ENCODE data around the gene RBMS3.

RBMS3 gene

DNA sequence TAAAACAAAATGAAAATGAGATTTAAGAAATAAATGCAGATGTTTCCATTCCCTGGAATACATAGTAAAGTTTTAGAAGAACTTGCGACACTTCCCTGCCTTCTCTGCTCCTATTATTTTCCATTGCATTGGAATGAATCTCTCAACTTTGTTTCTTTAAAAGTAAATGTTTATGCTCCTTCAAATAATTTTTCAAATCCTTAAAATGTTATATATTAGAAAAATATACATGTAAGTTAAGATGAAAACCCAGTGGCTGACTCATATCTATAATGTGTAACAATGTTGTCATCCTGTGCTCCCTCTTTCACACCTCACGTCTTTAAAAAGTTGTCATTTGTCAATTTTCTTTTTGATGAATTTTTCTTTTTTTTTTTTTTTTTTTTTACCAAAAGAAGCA lies 3.6 kb downstream of the RBMS3 start:
- Histone ChIP-seq H3K4me1 (ENCODE audit: control insufficient read depth in 2 of 2, insufficient read depth in 2 of 2, low read length in 2 of 2) (no peaks in the 10 kb centered on the region), H3K4me3 (ENCODE audit: low read length in 2 of 2) (peak overlapping the region in 1 of 2 donors; percentile 75), H3K36me3 (ENCODE audit: control insufficient read depth in 2 of 2, insufficient read depth in 2 of 2, low read length in 2 of 2) (no peaks in the 10 kb centered on the region), H3K9ac (ENCODE audit: low read depth in 1 of 2, low read length in 2 of 2) (no peak overlapping the region), H3K9me3 (ENCODE audit: control insufficient read depth in 2 of 2, low read length in 2 of 2) (no peaks in the 10 kb centered on the region), H3K27me3 (ENCODE audit: control insufficient read depth in 2 of 2, insufficient read depth in 2 of 2, low read length in 2 of 2) (no peaks in the 10 kb centered on the region), H3K27ac (ENCODE audit: low read depth in 2 of 2, low read length in 2 of 2) (no peak overlapping the region)

DNA sequence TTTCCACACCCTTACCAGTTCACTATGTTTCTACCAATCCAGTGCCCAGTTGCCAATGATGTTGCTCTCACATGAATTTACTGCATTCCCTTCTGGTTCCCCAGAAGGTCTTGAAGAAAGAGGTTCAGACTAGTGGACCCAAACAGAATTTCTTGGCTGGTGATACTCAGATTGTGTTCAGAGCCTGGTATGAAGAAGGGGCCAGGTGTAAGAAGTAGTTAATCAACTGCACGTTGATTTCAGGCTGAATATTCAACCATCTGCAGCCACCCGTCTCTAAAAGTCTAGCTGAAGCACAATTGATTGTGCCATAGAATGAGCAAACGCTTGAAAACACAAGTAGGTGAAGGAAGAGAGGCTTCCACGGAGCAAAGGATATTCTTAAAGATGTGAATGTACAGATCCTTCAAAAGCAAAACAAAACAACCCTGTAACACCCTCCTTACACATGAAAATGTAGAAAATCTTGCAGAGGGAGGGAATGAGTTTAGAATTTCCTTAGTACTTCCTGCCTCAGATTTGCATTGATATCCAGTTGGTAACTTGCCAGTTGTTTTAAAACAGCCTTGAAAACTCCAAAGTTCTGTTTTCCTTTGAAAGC lies 4.7 kb downstream of the RBMS3 start:
- H3K27ac ChIP-seq (ENCODE audit: low read depth in 2 of 2, low read length in 2 of 2) = peak overlapping the region in 1 of 2 donors; percentile 50
- H3K36me3 ChIP-seq (ENCODE audit: control insufficient read depth in 2 of 2, insufficient read depth in 2 of 2, low read length in 2 of 2) = no peaks in the 10 kb centered on the region
- no peaks in the 10 kb centered on the region for H3K4me1 ChIP-seq (ENCODE audit: control insufficient read depth in 2 of 2, insufficient read depth in 2 of 2, low read length in 2 of 2)
- no peaks in the 10 kb centered on the region for H3K27me3 ChIP-seq (ENCODE audit: control insufficient read depth in 2 of 2, insufficient read depth in 2 of 2, low read length in 2 of 2)
- H3K9ac ChIP-seq (ENCODE audit: low read depth in 1 of 2, low read length in 2 of 2) = no peak overlapping the region
- peak overlapping the region; percentile 29 to 46 for H3K4me3 ChIP-seq (ENCODE audit: low read length in 2 of 2)
- H3K9me3 ChIP-seq (ENCODE audit: control insufficient read depth in 2 of 2, low read length in 2 of 2) = no peaks in the 10 kb centered on the region

DNA sequence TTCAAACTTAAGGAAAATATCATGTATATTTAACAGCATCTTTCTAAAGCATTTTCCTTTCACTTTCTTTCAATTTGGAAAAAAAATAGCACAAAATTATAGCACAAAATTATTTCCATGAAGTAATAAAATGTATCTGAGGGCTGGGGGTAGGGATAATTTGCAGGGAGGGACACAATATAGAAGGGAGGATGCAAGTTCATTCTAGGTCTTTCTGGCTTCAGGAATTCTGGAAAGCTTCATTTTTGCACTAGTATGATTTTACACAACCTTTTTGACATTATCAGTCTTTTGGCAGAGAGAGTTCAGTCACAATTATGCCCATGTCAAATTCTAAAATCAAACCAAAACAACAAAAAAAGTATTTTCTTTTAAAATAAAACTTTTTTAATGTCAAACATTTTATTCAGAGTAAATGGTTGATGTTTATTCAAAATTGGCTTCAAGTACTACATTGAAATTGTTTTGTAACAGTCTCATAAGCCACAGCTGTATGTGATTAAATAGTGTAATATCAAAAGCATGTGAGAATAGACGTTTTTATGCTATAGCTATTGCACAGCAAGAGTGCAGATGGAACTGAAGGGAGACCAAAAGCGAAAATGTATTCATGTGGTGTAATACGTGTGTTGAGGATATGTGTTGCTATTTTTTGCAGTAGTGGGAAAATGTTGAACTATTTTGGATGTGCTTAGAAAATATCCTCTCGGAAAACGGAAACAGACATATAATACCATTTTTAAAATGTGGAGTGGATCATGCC lies 5.8 kb downstream of the RBMS3 start:
- Histone ChIP-seq H3K9ac (ENCODE audit: low read depth in 1 of 2, low read length in 2 of 2) (no peak overlapping the region), H3K27ac (ENCODE audit: low read depth in 2 of 2, low read length in 2 of 2) (no peak overlapping the region), H3K36me3 (ENCODE audit: control insufficient read depth in 2 of 2, insufficient read depth in 2 of 2, low read length in 2 of 2) (no peaks in the 10 kb centered on the region), H3K27me3 (ENCODE audit: control insufficient read depth in 2 of 2, insufficient read depth in 2 of 2, low read length in 2 of 2) (no peaks in the 10 kb centered on the region), H3K4me3 (ENCODE audit: low read length in 2 of 2) (peak overlapping the region in 1 of 2 donors; percentile 46), H3K9me3 (ENCODE audit: control insufficient read depth in 2 of 2, low read length in 2 of 2) (no peaks in the 10 kb centered on the region), H3K4me1 (ENCODE audit: control insufficient read depth in 2 of 2, insufficient read depth in 2 of 2, low read length in 2 of 2) (no peaks in the 10 kb centered on the region)

DNA sequence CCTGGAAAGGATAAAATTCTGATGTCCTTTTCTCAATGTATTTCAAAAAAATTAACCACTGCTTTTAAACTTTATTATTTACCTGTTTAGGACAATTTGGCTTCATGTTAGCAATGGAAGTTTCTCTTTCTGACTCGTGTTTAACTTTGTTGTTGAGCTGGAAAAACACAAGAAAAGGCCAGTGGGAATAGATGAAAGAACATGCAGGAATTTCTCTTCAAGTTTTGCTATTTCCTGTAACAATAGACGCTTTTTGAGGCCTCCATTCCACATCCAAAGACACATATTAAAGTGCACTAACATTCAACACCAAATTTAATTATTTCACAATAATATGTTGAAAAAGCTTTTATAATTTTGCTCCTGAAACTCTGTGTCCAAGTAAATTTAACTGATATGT lies 9.7 kb downstream of the RBMS3 start:
- Histone ChIP-seq H3K27ac (ENCODE audit: low read depth in 2 of 2, low read length in 2 of 2) (no peak overlapping the region), H3K9me3 (ENCODE audit: control insufficient read depth in 2 of 2, low read length in 2 of 2) (no peaks in the 10 kb centered on the region), H3K36me3 (ENCODE audit: control insufficient read depth in 2 of 2, insufficient read depth in 2 of 2, low read length in 2 of 2) (no peaks in the 10 kb centered on the region), H3K4me1 (ENCODE audit: control insufficient read depth in 2 of 2, insufficient read depth in 2 of 2, low read length in 2 of 2) (no peaks in the 10 kb centered on the region), H3K27me3 (ENCODE audit: control insufficient read depth in 2 of 2, insufficient read depth in 2 of 2, low read length in 2 of 2) (no peaks in the 10 kb centered on the region), H3K9ac (ENCODE audit: low read depth in 1 of 2, low read length in 2 of 2) (no peak overlapping the region), H3K4me3 (ENCODE audit: low read length in 2 of 2) (no peak overlapping the region)

DNA sequence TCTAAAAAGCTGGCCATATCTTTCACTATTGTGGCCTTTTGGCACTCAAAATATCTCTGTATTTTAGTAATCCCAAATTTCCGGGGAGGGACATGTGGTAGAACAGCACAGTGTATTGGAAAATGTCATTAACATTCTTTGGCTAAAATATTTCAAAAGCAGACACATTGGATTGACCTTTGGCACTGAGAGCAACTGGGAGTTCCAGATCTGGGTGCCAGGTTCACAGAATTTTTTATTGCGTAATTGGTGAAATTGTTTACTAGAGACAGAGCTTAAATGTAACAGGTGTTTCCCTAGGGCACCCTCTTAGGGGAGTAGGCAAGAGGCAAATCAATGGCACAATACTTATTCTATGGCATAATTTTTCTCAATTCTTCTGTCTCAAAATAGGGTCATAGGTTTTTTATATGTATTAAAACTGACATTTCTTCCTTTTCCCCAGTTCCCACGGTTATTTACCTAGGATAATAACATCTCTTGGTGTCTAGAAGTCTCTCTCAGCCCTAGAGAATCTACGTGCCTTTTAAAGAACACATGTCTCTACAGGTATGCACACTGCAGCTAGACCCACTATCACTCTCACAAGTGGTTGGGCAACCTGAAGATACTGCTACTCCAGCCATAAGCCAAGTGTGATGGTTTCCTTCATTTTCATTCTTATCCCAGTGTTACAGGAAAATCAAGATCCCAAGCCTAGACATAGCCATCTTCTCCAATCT lies 10.6 kb downstream of the RBMS3 start:
- H3K9ac ChIP-seq (ENCODE audit: low read depth in 1 of 2, low read length in 2 of 2) = no peak overlapping the region
- no peaks in the 10 kb centered on the region for H3K27me3 ChIP-seq (ENCODE audit: control insufficient read depth in 2 of 2, insufficient read depth in 2 of 2, low read length in 2 of 2)
- H3K4me1 ChIP-seq (ENCODE audit: control insufficient read depth in 2 of 2, insufficient read depth in 2 of 2, low read length in 2 of 2) = no peaks in the 10 kb centered on the region

DNA sequence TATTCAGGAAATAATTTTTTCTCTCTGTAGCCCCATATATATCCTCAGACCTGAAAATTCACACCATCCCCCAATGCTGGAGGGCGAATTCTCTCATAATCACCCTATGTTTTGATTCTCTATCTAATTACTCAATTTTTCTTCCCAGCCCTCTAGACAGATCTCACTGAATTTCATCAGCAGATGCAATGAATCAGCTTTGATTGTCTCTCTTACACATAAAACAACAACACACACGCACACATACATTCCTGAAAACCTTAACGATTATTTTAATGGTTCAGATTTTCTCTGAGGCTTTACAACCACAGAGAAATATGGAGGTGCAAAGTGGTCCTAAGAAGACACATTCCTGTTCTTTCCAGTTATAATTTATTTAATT lies 11.1 kb downstream of the RBMS3 start:
- Histone ChIP-seq H3K9ac (ENCODE audit: low read depth in 1 of 2, low read length in 2 of 2) (no peak overlapping the region), H3K9me3 (ENCODE audit: control insufficient read depth in 2 of 2, low read length in 2 of 2) (no peaks in the 10 kb centered on the region), H3K4me3 (ENCODE audit: low read length in 2 of 2) (no peak overlapping the region), H3K27me3 (ENCODE audit: control insufficient read depth in 2 of 2, insufficient read depth in 2 of 2, low read length in 2 of 2) (no peaks in the 10 kb centered on the region), H3K4me1 (ENCODE audit: control insufficient read depth in 2 of 2, insufficient read depth in 2 of 2, low read length in 2 of 2) (no peaks in the 10 kb centered on the region), H3K36me3 (ENCODE audit: control insufficient read depth in 2 of 2, insufficient read depth in 2 of 2, low read length in 2 of 2) (no peaks in the 10 kb centered on the region), H3K27ac (ENCODE audit: low read depth in 2 of 2, low read length in 2 of 2) (no peak overlapping the region)

More for the DNA sequence above, 10.6 kb downstream of the RBMS3 start:
- no peak overlapping the region for H3K27ac ChIP-seq (ENCODE audit: low read depth in 2 of 2, low read length in 2 of 2)
- H3K4me3 ChIP-seq (ENCODE audit: low read length in 2 of 2) = no peak overlapping the region
- H3K9me3 ChIP-seq (ENCODE audit: control insufficient read depth in 2 of 2, low read length in 2 of 2) = no peaks in the 10 kb centered on the region
- no peaks in the 10 kb centered on the region for H3K36me3 ChIP-seq (ENCODE audit: control insufficient read depth in 2 of 2, insufficient read depth in 2 of 2, low read length in 2 of 2)

DNA sequence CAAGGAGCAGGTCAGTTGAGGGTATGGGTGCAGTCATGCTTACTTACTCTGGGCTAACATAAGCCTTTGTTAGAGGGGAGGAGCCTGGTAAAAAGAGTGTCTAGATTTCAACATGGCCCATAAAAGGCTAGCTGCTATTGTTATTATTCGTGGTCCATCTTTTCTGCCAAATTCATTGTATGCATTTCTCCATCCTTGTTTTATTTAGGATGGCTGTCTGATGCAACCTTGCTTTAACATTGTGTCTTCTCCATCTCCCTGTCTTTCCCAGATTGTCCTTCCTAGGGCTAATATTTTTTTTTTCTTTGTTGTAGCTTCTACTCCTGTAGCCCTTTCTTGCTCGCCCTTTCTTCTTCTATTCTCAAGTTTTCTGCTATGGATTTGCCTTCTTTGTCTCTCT lies 12.6 kb downstream of the RBMS3 start:
- no peaks in the 10 kb centered on the region for H3K36me3 ChIP-seq (ENCODE audit: control insufficient read depth in 2 of 2, insufficient read depth in 2 of 2, low read length in 2 of 2)
- H3K4me3 ChIP-seq (ENCODE audit: low read length in 2 of 2) = no peak overlapping the region
- H3K27ac ChIP-seq (ENCODE audit: low read depth in 2 of 2, low read length in 2 of 2) = no peak overlapping the region
- no peaks in the 10 kb centered on the region for H3K27me3 ChIP-seq (ENCODE audit: control insufficient read depth in 2 of 2, insufficient read depth in 2 of 2, low read length in 2 of 2)
- no peak overlapping the region for H3K9ac ChIP-seq (ENCODE audit: low read depth in 1 of 2, low read length in 2 of 2)
- no peaks in the 10 kb centered on the region for H3K4me1 ChIP-seq (ENCODE audit: control insufficient read depth in 2 of 2, insufficient read depth in 2 of 2, low read length in 2 of 2)
- no peaks in the 10 kb centered on the region for H3K9me3 ChIP-seq (ENCODE audit: control insufficient read depth in 2 of 2, low read length in 2 of 2)

DNA sequence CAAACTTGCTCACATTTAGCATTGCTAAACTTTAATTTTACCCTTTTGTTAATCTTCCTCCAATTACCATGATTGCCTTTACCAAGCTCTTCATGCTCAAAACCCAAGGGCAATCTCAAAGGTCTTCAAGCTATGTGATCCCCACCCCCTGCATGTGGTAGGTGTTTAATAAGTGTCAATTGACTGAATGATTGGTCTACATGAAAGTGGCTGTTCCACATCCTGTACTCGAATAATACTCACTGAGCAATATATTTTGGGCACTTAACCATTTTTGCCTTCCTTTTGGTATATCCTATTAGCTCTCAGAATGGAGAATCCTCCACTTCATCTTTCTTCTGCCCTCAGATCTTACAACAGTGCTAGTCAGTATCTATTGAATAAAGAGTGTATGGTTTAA lies 17.1 kb downstream of the RBMS3 start:
- Histone ChIP-seq H3K9me3 (ENCODE audit: control insufficient read depth in 2 of 2, low read length in 2 of 2) (no peaks in the 10 kb centered on the region), H3K27me3 (ENCODE audit: control insufficient read depth in 2 of 2, insufficient read depth in 2 of 2, low read length in 2 of 2) (no peaks in the 10 kb centered on the region), H3K27ac (ENCODE audit: low read depth in 2 of 2, low read length in 2 of 2) (no peak overlapping the region), H3K9ac (ENCODE audit: low read depth in 1 of 2, low read length in 2 of 2) (no peak overlapping the region), H3K4me3 (ENCODE audit: low read length in 2 of 2) (no peak overlapping the region), H3K4me1 (ENCODE audit: control insufficient read depth in 2 of 2, insufficient read depth in 2 of 2, low read length in 2 of 2) (no peaks in the 10 kb centered on the region), H3K36me3 (ENCODE audit: control insufficient read depth in 2 of 2, insufficient read depth in 2 of 2, low read length in 2 of 2) (no peaks in the 10 kb centered on the region)

DNA sequence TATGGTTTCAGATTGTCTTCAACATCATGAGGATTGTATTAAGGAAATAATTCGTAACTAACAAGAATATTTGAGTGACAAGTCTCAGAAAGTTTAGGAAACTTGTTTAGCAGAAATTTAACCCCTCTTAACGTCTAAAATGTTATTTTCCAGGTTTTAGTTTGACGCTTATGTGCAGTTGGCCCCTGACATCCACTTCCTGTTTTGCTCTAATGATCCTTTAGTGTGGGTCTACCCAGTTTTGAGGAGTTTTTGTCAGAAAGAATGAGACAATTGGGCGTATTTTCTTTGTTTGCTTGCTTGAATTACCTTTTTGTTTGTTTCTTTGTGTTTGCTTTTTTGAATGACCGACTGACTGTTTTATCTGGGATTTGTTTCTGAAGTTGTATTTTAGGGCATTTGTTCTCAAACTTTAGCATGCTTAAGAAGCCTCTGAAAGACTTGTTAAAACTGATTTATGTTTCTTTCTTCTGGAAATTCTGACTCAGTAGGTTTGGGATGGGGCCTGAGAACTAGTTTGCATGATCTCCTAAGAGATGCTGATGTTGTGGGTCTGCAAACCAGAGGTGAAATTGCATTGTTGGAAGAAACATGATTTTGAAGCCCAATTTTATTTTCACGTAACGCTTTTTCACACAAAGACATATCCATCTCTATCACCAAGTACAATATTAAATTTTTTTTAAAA lies 20.6 kb downstream of the RBMS3 start:
- Histone ChIP-seq H3K27ac (ENCODE audit: low read depth in 2 of 2, low read length in 2 of 2) (no peak overlapping the region), H3K9me3 (ENCODE audit: control insufficient read depth in 2 of 2, low read length in 2 of 2) (no peaks in the 10 kb centered on the region), H3K9ac (ENCODE audit: low read depth in 1 of 2, low read length in 2 of 2) (no peak overlapping the region), H3K4me3 (ENCODE audit: low read length in 2 of 2) (no peak overlapping the region), H3K36me3 (ENCODE audit: control insufficient read depth in 2 of 2, insufficient read depth in 2 of 2, low read length in 2 of 2) (no peaks in the 10 kb centered on the region), H3K4me1 (ENCODE audit: control insufficient read depth in 2 of 2, insufficient read depth in 2 of 2, low read length in 2 of 2) (no peaks in the 10 kb centered on the region), H3K27me3 (ENCODE audit: control insufficient read depth in 2 of 2, insufficient read depth in 2 of 2, low read length in 2 of 2) (no peaks in the 10 kb centered on the region)

DNA sequence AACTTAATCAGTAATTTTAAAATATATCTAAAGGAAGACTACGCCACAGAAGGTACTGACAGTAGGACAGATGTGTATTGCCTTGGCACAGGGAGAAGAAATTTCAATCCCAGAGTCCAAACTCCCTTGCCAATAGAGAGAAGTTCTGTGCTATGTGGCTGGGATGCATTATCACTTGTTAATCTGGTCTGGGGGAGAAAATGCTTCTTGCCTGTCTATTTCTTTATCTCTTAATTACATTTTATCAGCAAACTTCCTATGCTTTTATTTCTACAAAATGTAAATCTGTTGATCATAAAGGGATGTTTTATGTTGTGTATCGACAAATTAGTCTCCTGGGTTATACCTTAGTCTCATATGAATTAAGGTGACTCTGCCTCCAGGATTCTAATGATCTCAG lies 21.7 kb downstream of the RBMS3 start:
- H3K9me3 ChIP-seq (ENCODE audit: control insufficient read depth in 2 of 2, low read length in 2 of 2) = no peaks in the 10 kb centered on the region
- H3K4me3 ChIP-seq (ENCODE audit: low read length in 2 of 2) = no peak overlapping the region
- H3K4me1 ChIP-seq (ENCODE audit: control insufficient read depth in 2 of 2, insufficient read depth in 2 of 2, low read length in 2 of 2) = no peaks in the 10 kb centered on the region
- no peak overlapping the region for H3K9ac ChIP-seq (ENCODE audit: low read depth in 1 of 2, low read length in 2 of 2)
- no peak overlapping the region for H3K27ac ChIP-seq (ENCODE audit: low read depth in 2 of 2, low read length in 2 of 2)
- H3K36me3 ChIP-seq (ENCODE audit: control insufficient read depth in 2 of 2, insufficient read depth in 2 of 2, low read length in 2 of 2) = no peaks in the 10 kb centered on the region
- no peaks in the 10 kb centered on the region for H3K27me3 ChIP-seq (ENCODE audit: control insufficient read depth in 2 of 2, insufficient read depth in 2 of 2, low read length in 2 of 2)
